Upper lobe of left lung (tissue), 4 donors: ENCODE results near the gene GSX2.

Experiments
- POLR2A ChIP-seq, 4 donors: fragments of 450-650 bp; IDR thresholded peaks; one replicate each; pipeline ENCODE4 v1.5.1; 2016 to 2017; ENCODE audit warnings: antibody characterized with exemption in 4 of 4, mild to moderate bottlenecking in 2 of 4
- TF ChIP-seq, protein P1 (sequence below), 6 experiments: fragments of 450-650 bp in 4 of 6; fragments of 200-600 bp in 2 of 6; sonication (generic) in 2 of 6; IDR thresholded peaks; one replicate each; pipeline ENCODE4 v1.5.1; 2016 to 2019; ENCODE audit warnings: antibody characterized with exemption in 6 of 6

DNA sequence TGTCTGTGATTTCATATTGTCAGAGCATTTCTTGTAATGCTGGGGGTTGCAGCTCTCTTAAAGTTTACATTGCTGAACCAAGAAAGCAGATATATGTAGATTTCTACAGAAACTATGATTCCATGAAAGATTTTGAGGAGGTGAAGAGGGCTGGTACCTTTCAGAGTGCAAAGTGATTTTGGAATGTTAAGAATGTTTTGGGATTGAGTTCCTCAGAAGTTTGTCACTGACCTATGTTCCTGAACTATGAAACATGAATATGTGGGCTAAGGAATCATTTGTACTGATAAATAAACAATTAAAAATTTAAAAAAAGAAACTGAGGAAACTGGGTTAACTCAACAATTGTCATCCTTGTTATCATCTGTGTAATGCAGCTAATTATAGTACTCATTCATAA lies 23.3 kb upstream of the GSX2 start:
- TF ChIP-seq, protein P1, sequence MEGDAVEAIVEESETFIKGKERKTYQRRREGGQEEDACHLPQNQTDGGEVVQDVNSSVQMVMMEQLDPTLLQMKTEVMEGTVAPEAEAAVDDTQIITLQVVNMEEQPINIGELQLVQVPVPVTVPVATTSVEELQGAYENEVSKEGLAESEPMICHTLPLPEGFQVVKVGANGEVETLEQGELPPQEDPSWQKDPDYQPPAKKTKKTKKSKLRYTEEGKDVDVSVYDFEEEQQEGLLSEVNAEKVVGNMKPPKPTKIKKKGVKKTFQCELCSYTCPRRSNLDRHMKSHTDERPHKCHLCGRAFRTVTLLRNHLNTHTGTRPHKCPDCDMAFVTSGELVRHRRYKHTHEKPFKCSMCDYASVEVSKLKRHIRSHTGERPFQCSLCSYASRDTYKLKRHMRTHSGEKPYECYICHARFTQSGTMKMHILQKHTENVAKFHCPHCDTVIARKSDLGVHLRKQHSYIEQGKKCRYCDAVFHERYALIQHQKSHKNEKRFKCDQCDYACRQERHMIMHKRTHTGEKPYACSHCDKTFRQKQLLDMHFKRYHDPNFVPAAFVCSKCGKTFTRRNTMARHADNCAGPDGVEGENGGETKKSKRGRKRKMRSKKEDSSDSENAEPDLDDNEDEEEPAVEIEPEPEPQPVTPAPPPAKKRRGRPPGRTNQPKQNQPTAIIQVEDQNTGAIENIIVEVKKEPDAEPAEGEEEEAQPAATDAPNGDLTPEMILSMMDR (IDR thresholded peaks at IDR 0.05): no peak
- TF ChIP-seq POLR2A (IDR thresholded peaks at IDR 0.05): no peak
